WI38 (cell line): ENCODE data around the gene DCUN1D4.

Experiments
- H3K4me3 ChIP-seq: 2 replicates; pipeline ENCODE4 v1.5.1; 2011; ENCODE audit warnings: low read depth, mild to moderate bottlenecking, control low read depth, low read length
- TF ChIP-seq, protein P1 (sequence below): IDR thresholded peaks from 2 replicates; pipeline ENCODE4 v1.5.1; 2012; ENCODE audit warnings: low read depth, mild to moderate bottlenecking, control low read depth, low read length

The DCUN1D4 gene

DNA sequence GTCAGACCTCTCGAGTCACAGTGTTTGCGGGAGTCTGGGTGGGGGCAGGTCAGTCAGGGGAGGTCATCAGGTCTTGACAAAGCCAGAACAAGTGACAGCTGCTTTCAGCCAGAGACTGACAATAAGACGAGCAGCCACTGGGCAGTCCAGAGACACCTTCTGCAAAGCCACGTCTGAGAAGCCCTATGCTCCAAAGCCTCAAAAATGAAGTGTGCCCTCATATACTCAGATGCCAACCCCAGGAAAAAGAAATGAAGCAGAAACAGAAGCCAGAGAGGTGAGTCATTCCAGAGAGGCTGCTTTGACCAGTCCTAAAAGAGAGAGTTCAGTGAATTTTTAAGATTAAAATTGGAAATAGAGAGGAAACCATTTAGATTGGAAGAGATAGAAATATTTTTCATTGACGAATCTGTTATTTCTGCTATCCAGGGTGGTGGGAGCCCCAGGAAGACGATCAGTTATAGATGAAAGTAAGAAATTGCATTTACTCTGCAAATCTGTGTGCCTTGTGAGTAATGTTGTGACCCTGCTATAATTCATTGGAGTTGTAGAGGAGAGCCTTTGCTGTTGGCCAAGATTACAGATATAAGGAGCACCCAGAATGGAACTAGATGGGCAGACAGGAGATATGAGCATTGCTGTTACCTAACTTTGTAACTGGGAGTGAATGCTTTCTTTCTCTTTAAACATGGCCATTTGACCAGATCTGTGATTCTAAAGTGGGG, 99.3 kb downstream of the DCUN1D4 start:
- TF ChIP-seq, protein P1, sequence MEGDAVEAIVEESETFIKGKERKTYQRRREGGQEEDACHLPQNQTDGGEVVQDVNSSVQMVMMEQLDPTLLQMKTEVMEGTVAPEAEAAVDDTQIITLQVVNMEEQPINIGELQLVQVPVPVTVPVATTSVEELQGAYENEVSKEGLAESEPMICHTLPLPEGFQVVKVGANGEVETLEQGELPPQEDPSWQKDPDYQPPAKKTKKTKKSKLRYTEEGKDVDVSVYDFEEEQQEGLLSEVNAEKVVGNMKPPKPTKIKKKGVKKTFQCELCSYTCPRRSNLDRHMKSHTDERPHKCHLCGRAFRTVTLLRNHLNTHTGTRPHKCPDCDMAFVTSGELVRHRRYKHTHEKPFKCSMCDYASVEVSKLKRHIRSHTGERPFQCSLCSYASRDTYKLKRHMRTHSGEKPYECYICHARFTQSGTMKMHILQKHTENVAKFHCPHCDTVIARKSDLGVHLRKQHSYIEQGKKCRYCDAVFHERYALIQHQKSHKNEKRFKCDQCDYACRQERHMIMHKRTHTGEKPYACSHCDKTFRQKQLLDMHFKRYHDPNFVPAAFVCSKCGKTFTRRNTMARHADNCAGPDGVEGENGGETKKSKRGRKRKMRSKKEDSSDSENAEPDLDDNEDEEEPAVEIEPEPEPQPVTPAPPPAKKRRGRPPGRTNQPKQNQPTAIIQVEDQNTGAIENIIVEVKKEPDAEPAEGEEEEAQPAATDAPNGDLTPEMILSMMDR, result no peak
- no peak overlapping the region for H3K4me3 ChIP-seq

DNA sequence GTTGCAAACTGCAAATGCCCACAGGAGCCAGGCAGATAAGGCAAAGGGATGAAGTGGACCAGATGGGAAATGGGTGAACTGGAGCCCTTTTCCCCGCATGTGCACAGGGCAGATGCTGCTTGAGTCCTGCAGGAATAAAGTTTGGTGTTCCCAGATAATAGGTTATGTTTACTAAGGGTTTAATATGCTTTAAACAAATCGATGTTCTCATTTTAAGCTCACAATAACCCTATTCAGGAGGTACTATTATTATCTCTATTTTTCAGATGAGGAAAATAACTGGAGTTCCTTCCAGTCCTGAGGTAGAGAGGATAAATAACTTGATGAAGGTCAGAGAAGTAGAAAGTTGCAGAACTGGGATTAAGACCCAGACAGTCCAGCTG, 99.9 kb downstream of the DCUN1D4 start:
- H3K4me3 ChIP-seq, result no peak overlapping the region
- TF ChIP-seq, protein P1, result no peak

DNA sequence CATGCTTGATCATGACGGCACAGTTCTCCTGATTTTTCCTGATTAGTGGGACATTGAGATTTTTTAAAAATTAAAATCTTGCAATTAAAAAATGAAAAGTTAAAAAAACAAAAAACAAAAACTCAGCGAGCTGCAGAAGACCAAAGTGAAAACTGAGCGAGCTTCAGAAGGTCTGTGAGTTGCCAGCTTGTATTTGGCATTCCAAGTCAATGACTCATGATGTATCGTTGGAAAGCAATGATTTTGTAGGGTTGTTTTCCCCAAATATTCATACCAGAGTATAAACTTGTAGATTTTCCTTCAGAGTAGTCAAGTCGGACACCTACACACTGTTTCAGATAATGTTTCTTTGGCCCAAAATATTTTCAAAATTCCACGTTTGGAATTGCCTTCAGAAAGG, 100.3 kb downstream of the DCUN1D4 start:
- TF ChIP-seq, protein P1, result no peak
- H3K4me3 ChIP-seq, result no peak overlapping the region

DNA sequence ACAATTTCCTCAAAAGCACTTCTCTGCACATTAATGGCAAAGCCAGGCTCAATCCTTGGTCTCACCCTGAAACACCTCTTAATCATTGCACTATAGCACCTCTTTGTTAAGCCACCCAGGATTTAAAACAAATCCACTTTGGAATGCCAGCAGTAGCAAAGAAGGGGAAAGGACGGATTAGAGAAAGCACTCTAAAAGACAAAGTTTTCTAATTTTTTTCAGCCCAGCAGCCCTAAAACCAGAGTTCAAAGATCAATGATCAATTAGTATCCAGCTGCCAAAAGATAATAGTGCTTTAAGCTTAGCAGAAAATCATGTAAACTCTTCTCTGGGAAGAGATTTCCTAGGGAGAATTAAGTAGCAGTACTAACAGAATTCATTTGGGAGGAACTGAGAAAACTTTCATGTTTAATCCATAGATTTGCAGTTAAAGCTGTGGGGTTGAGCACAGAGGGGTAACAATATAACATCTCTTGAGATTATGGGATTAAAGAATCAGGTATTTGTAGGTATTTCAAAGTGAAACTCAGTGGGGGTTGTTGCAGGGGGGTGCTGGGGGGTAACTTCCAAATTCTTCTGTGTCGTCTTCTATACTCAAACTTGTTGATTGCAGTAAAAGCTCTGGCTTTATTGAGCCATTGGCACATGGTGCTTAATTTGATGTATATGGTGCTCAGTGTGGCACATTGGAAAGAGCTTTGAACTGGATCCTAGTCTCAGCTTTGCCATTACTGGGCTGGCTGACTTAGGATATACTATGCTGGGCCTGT, 115.4 kb downstream of the DCUN1D4 start:
- H3K4me3 ChIP-seq, result no peak overlapping the region
- TF ChIP-seq, protein P1, result no peak

DNA sequence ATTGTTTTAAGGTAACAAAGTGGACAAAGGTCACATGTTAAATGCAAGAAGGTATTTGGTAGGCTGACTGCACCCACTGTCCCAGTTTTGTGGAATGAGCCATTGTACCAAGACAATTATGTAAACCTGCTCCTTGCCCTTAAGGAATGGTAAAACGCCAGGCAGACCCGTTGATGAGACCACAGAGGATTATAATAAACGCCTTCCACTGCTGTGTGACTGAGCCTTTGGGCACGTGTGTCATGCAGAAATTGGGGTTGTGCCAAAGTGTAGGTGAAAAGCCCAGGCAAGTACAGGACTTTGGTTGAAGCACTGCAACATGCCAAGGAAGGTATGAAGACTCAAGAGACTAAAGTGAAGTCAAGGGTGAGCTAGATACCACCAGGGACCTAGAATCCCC, 117.5 kb downstream of the DCUN1D4 start:
- H3K4me3 ChIP-seq, result no peak overlapping the region
- TF ChIP-seq, protein P1, result no peak

DNA sequence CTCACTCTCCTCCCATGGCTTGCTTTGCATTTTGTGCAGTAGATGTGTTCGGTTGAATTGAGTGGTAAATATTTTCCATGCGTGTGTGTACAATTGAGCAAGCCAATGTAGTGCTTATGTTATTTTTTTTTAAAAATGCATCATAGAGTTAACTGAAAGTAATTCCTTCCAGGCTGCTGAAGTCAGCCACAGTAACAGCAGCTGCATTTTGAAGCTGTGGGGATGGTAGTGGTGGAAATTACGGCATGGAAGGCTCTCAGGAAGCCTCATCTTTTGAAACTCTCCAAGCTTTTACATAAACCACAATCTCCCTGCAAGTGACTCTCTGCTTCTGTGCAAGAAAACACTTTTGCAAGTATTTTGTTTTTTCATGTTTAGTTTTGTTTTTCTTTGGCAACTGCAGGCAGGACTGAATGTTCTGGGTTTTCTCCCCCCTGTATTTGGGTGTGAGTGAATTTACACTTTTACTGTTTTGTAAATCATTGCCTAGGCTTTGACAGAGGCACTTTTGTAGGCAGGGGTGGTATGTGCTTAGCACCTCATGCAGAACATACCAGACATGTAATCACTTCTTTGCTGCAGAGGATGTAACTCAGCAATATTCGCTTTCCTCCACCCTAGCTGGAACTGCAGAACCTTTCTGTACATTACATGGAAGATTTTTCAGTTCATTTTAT, 121.0 kb downstream of the DCUN1D4 start:
- TF ChIP-seq, protein P1, result no peak
- no peak overlapping the region for H3K4me3 ChIP-seq

DNA sequence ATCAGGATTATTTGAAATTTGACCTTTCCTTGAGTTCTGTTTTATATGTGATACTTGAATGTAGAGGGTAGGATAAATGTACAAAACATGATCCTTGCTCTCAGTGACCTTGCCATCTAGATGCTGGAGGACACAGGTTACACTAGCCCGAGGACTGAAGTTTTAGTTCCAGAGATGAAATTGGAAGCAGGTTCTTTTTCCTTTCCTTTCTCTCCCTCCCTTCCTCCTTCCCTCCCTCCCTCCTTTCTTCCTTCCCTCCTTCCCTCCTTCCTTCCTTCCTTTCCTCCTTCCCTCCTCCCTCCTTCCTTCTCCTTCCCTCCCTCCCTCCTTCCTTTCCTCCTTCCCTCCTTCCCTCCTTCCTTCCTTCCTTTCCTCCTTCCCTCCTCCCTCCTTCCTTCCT, 122.9 kb downstream of the DCUN1D4 start:
- TF ChIP-seq, protein P1, result no peak
- H3K4me3 ChIP-seq, result no peak overlapping the region
